H1 (cell line): ENCODE results near the gene FAM227B. TPM values are rescaled to one million over a fixed set of nuclear protein-coding genes. Genes with fewer than 3 reads are reported as not detected.

Experiments
- ATF3 ChIP-seq: IDR thresholded peaks from 2 replicates; pipeline ENCODE4 v1.6.1; 2011; ENCODE audit warnings: low read depth, mild to moderate bottlenecking, low read length; ENCODE audit not compliant: insufficient read depth
- MAX ChIP-seq: IDR thresholded peaks from 2 replicates; pipeline ENCODE4 v1.6.1; 2012; ENCODE audit warnings: inconsistent platforms
- polyA plus RNA-seq, 7 experiments: library from polyadenylated mRNA; depleted of rRNA in 3 of 7; stranded (reverse) in 5 of 7; unstranded in 2 of 7; fragments of >200 nt in 5 of 7; fragments of 200-250 nt in 2 of 7; gene quantifications; 1 replicate in 5 of 7; 2 replicates in 1 of 7; 4 replicates in 1 of 7; pipeline versions ENCODE4 v1.2.1 to v1.2.3, GENCODE V29; 2011 to 2013; ENCODE audit warnings: missing spikeins in 2 of 7, mixed read lengths in 2 of 7
- total RNA-seq: library from RNA; stranded (reverse); fragmentation: NEBNext Ultra II Directional; extraction: Animal tissue kit (Norgen Biotek cat#: 25700); gene quantifications from 2 replicates; pipeline ENCODE4 v1.2.1, GENCODE V29; 2021

FAM227B gene
- total and polyA plus RNA-seq, 2 of the 8 experiments (the other 6 are each of a cell fraction or from before 2014, with no cell fraction given) = 4.0 to 6.5 TPM

DNA sequence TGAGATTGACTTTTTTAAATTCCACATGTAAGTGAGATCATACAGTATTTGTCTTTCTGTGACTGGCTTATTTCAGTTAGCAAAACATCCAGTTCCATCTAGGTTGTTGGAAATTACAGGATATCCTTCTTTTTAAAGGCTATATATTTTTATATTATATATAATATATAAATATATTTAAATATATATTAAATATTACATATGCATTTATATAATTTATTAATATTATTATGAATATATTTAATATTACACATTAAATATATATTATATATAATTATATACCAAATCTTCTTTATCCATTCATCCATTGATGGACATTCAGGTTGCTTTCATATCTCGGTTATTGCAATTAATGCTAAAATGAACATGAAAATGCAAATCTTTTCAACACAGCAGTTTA is 49.9 kb downstream of the FAM227B start (continued):
- TF ChIP-seq MAX (no peak), ATF3 (no peak)
